HG03175 (cell line): Measurements from ENCODE around the gene UNC13B.
A peak's percentile ranks its signal among the peaks of the same experiment; 100 is the strongest.

Source experiments
- ATAC-seq: cut with Tn5 transposase; IDR thresholded peaks from one replicate; pipeline ENCODE4 v1.9.1; 2021; ENCODE audit warnings: mild to moderate bottlenecking, moderate library complexity; ENCODE audit not compliant: unreplicated experiment

The UNC13B gene

GRCh38 chr9:35272989-35273388 is 111.2 kb downstream of the UNC13B start:
- no peak for ATAC-seq

DNA sequence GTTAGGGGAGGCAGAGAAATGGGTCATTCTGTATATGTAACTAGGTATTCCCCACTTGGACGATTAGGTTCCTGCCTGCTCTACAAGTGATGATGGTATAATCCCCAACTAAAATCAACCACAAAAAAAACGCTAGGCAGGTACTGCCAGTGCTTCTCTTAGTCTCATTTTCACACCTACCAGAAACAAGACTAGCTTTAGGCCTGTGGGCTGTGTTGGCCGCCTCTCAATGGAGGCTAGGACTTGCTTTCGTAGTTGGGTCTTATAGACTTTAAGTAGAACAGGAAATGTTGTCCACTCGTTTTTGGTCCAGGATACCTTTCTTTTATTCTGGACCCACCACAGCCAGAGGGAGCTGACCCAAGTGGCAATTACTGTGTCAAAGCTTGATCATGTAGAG is 111.8 kb downstream of the UNC13B start:
- peak; percentile 54 for ATAC-seq

- no peak for ATAC-seq
Measured at GRCh38 chr9:35274993-35275392, 113.2 kb downstream of the UNC13B start.

DNA sequence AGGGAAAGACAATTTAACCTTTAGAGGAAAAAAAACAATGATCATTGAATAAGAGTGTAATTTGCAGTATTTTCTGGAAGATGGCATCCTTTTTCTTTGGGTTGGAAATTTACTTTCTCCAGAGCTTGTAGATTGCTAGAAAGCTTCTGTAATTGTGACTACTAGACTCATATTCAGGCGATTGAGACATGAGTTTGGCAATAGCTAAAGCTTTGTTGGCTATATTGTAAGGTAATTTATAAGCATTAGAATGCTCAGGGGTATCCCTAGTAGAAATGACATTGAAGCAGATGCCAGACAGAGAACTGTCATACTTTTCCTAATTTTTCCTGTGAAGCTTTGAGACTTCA is 115.3 kb downstream of the UNC13B start:
- no peak for ATAC-seq

- no peak for ATAC-seq
Measured at GRCh38 chr9:35277628-35278359, 116.0 kb downstream of the UNC13B start.

- no peak for ATAC-seq
Measured at GRCh38 chr9:35279946-35280345, 118.1 kb downstream of the UNC13B start.

DNA sequence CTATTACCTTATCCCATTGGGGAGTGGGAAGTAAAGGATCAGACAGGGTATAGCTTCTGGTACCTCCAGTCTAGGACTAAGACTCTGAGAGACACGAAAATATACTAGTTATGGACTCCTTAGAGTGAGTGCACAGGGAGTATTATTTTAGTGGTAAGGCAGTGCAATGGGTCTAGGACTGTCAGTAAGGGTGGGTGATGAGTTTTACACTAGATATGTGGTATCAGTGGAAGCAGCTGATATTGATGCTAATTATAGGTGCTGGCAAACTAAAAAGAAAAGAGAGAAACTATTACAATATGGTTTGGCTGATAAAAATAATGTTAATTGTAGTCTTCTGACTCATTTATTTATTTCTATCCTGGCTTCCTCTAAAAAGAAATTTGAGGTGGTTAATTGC is 118.6 kb downstream of the UNC13B start:
- ATAC-seq = no peak

DNA sequence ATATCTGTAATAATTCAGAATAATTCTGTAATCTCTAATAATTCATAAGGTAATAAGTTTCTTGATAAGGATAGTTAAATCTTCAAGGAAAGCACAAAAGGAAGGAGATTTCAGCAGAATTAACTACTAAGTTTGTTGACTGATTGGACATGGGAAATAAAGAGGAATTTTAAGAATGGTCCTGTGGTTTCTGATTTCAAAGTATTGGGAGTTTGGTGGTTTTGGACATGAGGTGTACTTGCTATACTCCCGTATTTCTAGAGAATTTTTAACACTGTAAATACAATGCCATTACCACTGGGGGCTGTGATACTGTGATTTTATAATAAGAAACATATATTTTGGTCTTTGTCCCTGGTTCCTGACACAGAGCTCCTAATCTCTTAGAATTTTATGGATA is 123.9 kb downstream of the UNC13B start:
- ATAC-seq = no peak

DNA sequence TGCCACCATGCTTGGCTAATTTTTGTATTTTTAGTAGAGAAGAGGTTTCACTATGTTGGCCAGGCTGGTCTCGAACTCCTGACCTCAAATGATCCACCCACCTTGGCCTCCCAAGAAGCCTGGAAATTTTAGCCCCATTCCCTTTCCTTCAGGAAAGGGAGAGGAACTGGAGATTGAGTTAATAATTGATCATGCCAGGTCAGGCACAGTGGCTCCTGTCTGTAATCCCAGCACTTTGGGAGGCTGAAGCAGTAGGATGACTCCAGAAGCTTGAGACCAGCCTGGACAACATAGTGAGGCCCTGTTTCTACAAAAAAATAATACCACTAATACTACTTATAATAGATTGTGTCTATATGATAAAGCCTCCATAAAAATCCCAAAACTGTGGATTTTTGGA is 124.6 kb downstream of the UNC13B start:
- ATAC-seq = no peak

GRCh38 chr9:35287987-35288632 is 126.3 kb downstream of the UNC13B start:
- no peak for ATAC-seq

GRCh38 chr9:35288778-35289177 is 127.0 kb downstream of the UNC13B start:
- ATAC-seq = no peak

- ATAC-seq = no peak
Measured at GRCh38 chr9:35293376-35293964, 131.7 kb downstream of the UNC13B start.

- ATAC-seq = no peak
Measured at GRCh38 chr9:35294066-35294465, 132.3 kb downstream of the UNC13B start.

DNA sequence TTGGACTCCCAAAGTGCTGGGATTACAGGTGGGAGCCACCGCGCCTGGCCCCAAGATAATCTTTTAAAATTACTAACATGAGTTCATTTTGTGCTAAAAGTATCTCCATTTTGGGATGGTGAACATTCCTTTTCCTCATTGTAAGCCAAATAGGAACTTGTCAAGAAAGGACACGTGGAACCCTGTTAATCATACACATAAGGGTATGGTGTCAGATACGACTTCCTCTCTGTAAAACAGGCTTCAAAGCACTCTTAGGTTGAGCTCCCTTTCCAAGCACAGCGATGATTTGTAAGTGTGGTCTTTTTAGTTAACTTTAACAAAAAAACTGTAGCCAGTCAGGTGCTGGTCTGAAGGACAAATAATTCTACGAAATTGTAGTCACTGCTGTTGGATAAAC is 132.7 kb downstream of the UNC13B start:
- ATAC-seq = no peak

GRCh38 chr9:35295369-35296036 is 133.7 kb downstream of the UNC13B start:
- no peak for ATAC-seq

DNA sequence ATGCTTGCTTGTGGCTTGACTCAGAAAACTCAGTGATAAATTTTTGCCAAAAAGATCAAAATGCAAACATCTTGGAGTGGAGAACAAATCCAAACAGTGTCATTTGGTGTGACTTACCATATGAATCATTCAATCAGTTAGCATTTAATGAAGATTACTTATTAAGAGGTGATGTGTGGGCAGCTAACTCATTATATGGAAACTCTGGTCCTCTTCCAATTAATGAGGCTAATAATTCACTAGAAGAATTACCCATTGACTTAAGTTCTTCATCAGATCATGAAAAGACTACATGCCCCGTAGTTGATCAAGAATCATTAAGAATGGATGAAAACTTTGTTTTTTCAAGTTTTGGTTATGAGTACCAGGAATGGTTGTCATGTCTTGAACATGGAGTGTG is 141.8 kb downstream of the UNC13B start:
- ATAC-seq = no peak

GRCh38 chr9:35306283-35306682 is 144.5 kb downstream of the UNC13B start:
- ATAC-seq = no peak

DNA sequence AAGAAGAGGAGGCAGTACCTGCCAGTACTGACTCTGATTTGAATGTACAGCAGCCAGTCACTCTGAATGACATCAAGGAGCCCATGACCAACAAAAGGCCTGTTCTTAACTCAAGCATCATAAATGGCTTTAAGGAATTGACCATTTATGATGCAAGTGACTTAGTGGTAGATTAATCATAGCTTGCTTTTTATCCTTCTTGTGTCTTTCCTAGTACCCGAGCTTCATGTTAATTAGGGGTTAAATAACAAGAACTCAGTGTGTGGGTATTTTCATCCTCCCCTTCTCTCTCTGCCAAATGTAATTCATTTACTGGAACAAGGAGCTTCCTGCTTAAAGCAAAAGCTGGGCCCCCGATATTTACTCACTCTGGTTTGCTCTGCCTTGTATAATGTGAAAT is 146.5 kb downstream of the UNC13B start:
- no peak for ATAC-seq

- ATAC-seq = no peak
Measured at GRCh38 chr9:35311891-35312639, 150.3 kb downstream of the UNC13B start.

GRCh38 chr9:35313460-35313859 is 151.7 kb downstream of the UNC13B start:
- ATAC-seq = no peak

- ATAC-seq = no peak
Measured at GRCh38 chr9:35313916-35314315, 152.1 kb downstream of the UNC13B start.
